GM18951 (cell line): Measurements from ENCODE around the gene TAB2.

Experiments used
- POLR2A ChIP-seq: IDR thresholded peaks from 4 replicates; pipeline ENCODE4 v1.6.1; 2011; ENCODE audit warnings: mild to moderate bottlenecking; ENCODE audit not compliant: insufficient read length, insufficient read depth; ENCODE audit errors: extremely low read depth
- in situ Hi-C: fragments of 300-500 bp; cut with MboI; formaldehyde crosslinking; loops from one replicate; pipeline ENCODE4 v1.12.0; 2022; ENCODE audit warnings: low sequenced_read_pairs, mixed read lengths, inconsistent platforms; ENCODE audit not compliant: unreplicated experiment

The TAB2 gene

GRCh38 chr6:149356081-149356750 lies 38.7 kb downstream of the TAB2 start:
- no peak for TF ChIP-seq POLR2A
- in situ Hi-C loops, result no loop called here

- in situ Hi-C loops, result no loop called here
- no peak for TF ChIP-seq POLR2A
Measured at GRCh38 chr6:149357726-149358538, 40.4 kb downstream of the TAB2 start.

- in situ Hi-C loops, result no loop called here
- no peak for TF ChIP-seq POLR2A
Measured at GRCh38 chr6:149359440-149359839, 41.9 kb downstream of the TAB2 start.

- in situ Hi-C loops, result no loop called here
- no peak for TF ChIP-seq POLR2A
Measured at GRCh38 chr6:149360536-149360935, 43.0 kb downstream of the TAB2 start.

GRCh38 chr6:149362289-149362688 lies 44.8 kb downstream of the TAB2 start:
- in situ Hi-C loops, result no loop called here
- TF ChIP-seq POLR2A, result no peak

- in situ Hi-C loops, result no loop called here
- TF ChIP-seq POLR2A, result no peak
Measured at GRCh38 chr6:149363154-149363553, 45.6 kb downstream of the TAB2 start.

- TF ChIP-seq POLR2A, result no peak
- in situ Hi-C loops, result no loop called here
Measured at GRCh38 chr6:149364557-149364956, 47.0 kb downstream of the TAB2 start.

- TF ChIP-seq POLR2A, result no peak
- in situ Hi-C loops, result no loop called here
Measured at GRCh38 chr6:149365197-149365596, 47.7 kb downstream of the TAB2 start.

GRCh38 chr6:149366267-149366921 lies 48.9 kb downstream of the TAB2 start:
- TF ChIP-seq POLR2A, result no peak
- in situ Hi-C loops, result no loop called here

GRCh38 chr6:149368065-149368464 lies 50.6 kb downstream of the TAB2 start:
- in situ Hi-C loops, result no loop called here

GRCh38 chr6:149371154-149371553 lies 53.6 kb downstream of the TAB2 start:
- no peak for TF ChIP-seq POLR2A
- in situ Hi-C loops, result no loop called here

More at GRCh38 chr6:149368065-149368464, 50.6 kb downstream of the TAB2 start:
- TF ChIP-seq POLR2A, result no peak

- in situ Hi-C loops, result no loop called here
- TF ChIP-seq POLR2A, result no peak
Measured at GRCh38 chr6:149372062-149372461, 54.5 kb downstream of the TAB2 start.

GRCh38 chr6:149373511-149373910 lies 56.0 kb downstream of the TAB2 start:
- in situ Hi-C loops, result no loop called here
- TF ChIP-seq POLR2A, result no peak

GRCh38 chr6:149379977-149380376 lies 62.5 kb downstream of the TAB2 start:
- in situ Hi-C loops, result no loop called here
- no peak for TF ChIP-seq POLR2A

- in situ Hi-C loops, result no loop called here
- no peak for TF ChIP-seq POLR2A
Measured at GRCh38 chr6:149380523-149380922, 63.0 kb downstream of the TAB2 start.
